ENCODE measurements around the gene TRMT1.
A peak's percentile ranks its signal among the peaks of the same experiment; 100 is the strongest.
"Not testable (repeated sequence)": the region's sequence is repeated elsewhere in the genome, so short reads cannot be mapped to it uniquely, and the experiment has no call there.

Gene TRMT1
- total RNA-seq: 79.5 to 245 (median 80.5) reads per million in 3 experiments

- peak; percentile 87 for DNase-seq
Observed at GRCh38 chr19:13116282-13117175, at the start of gene TRMT1. TRMT1 (minus strand) TSS chr19:13116740; CDS start chr19:13116399, 341 bp downstream.

GRCh38 chr19:13166151-13166550 lies 49.6 kb upstream of the TRMT1 start:
- not testable (repeated sequence) for DNase-seq

- no peak for DNase-seq
Observed at GRCh38 chr19:13165162-13165997, 48.8 kb upstream of the TRMT1 start.

- DNase-seq: peak; percentile 47
Observed at GRCh38 chr19:13164343-13165161, 48.0 kb upstream of the TRMT1 start.

- peak; percentile 39 for DNase-seq
Observed at GRCh38 chr19:13163609-13164342, 47.2 kb upstream of the TRMT1 start.

GRCh38 chr19:13162724-13163608 lies 46.4 kb upstream of the TRMT1 start:
- DNase-seq: peak; percentile 76

GRCh38 chr19:13160557-13160956 lies 44.0 kb upstream of the TRMT1 start:
- DNase-seq: no peak

- no peak for DNase-seq
Observed at GRCh38 chr19:13159713-13160112, 43.2 kb upstream of the TRMT1 start.

- DNase-seq: peak; percentile 83
Observed at GRCh38 chr19:13155472-13156359, 39.2 kb upstream of the TRMT1 start.

- DNase-seq: peak; percentile 76
Observed at GRCh38 chr19:13154911-13155471, 38.5 kb upstream of the TRMT1 start.

- DNase-seq: peak; percentile 43
Observed at GRCh38 chr19:13154241-13154778, 37.8 kb upstream of the TRMT1 start.

- DNase-seq: no peak
Observed at GRCh38 chr19:13153569-13154240, 37.2 kb upstream of the TRMT1 start.

- peak; percentile 95 for DNase-seq
Observed at GRCh38 chr19:13152974-13153568, 36.5 kb upstream of the TRMT1 start.

GRCh38 chr19:13152356-13152973 lies 35.9 kb upstream of the TRMT1 start:
- no peak for DNase-seq

GRCh38 chr19:13151605-13152355 lies 35.2 kb upstream of the TRMT1 start:
- peak; percentile 95 for DNase-seq

GRCh38 chr19:13150931-13151604 lies 34.5 kb upstream of the TRMT1 start:
- no peak for DNase-seq
